ENCODE measurements around the gene SYP. TPM values are rescaled to one million over a fixed set of nuclear protein-coding genes. Genes with fewer than 3 reads are reported as not detected.

Gene SYP
- total RNA-seq = 1.4 and 2.5 TPM in 2 replicates
- polyA plus RNA-seq = 2.1 and 2.9 TPM in 2 replicates

GRCh38 chrX:49199906-49200771, at the start of gene SYP:
Gene SYP (minus strand): TSS chrX:49200193. CDS start chrX:49200186, 7 bp downstream.
- Histone ChIP-seq H3K36me3 (replicated peaks; ENCODE audit: insufficient read depth, low read depth) (no peaks in the 10 kb centered on the region), H3K4me2 (peak within 1 kb of the TSS; percentile 76), H3K9me2 (replicated peaks; ENCODE audit: insufficient read depth) (no peaks in the 10 kb centered on the region), H3K4me1 (ENCODE audit: insufficient read depth) (no peaks in the 10 kb centered on the region), H3K27ac (peak within 1 kb of the TSS; percentile 68), H2AFZ (peak within 1 kb of the TSS; percentile 85), H4K20me1 (ENCODE audit: insufficient read depth, poor library complexity, severe bottlenecking) (no peaks in the 10 kb centered on the region), H3K4me3 (no peak within 1 kb of the TSS), H3K9me3 (ENCODE audit: low read depth) (no peaks in the 10 kb centered on the region), H3K27me3 (no peaks in the 10 kb centered on the region), H3K79me2 (no peaks in the 10 kb centered on the region)
- TF ChIP-seq CTCF (IDR thresholded peaks at IDR 0.05; ENCODE audit: poor library complexity) (no peak), EZH2phosphoT487 (IDR thresholded peaks at IDR 0.05; ENCODE audit: low read depth, severe bottlenecking, unreplicated experiment) (no peak), EZH2 (IDR thresholded peaks at IDR 0.05; ENCODE audit: borderline replicate concordance) (no peak)
- peak; percentile 93 for DNase-seq (ENCODE audit: low spot score)
- 49% methylated on average over 34 of the region's 61 CpGs for WGBS (ENCODE audit: low lambda C conversion rate, missing lambda C conversion rate)

- H3K4me1 ChIP-seq (ENCODE audit: insufficient read depth) = no peaks in the 10 kb centered on the region
- H3K9me2 ChIP-seq (replicated peaks; ENCODE audit: insufficient read depth) = no peaks in the 10 kb centered on the region
- no peaks in the 10 kb centered on the region for H4K20me1 ChIP-seq (ENCODE audit: insufficient read depth, poor library complexity, severe bottlenecking)
- no peaks in the 10 kb centered on the region for H3K36me3 ChIP-seq (replicated peaks; ENCODE audit: insufficient read depth, low read depth)
- H3K27me3 ChIP-seq = no peaks in the 10 kb centered on the region
- no peaks in the 10 kb centered on the region for H3K9me3 ChIP-seq (ENCODE audit: low read depth)
- WGBS (ENCODE audit: low lambda C conversion rate, missing lambda C conversion rate) = 91% methylated on average over 9 of the region's 9 CpGs
- TF ChIP-seq CTCF (IDR thresholded peaks at IDR 0.05; ENCODE audit: poor library complexity) (no peak), EZH2 (IDR thresholded peaks at IDR 0.05; ENCODE audit: borderline replicate concordance) (no peak), EZH2phosphoT487 (IDR thresholded peaks at IDR 0.05; ENCODE audit: low read depth, severe bottlenecking, unreplicated experiment) (no peak)
- no peak overlapping the region for H3K4me3 ChIP-seq
- no peak overlapping the region for H3K4me2 ChIP-seq
- H3K27ac ChIP-seq = no peak overlapping the region
- H3K79me2 ChIP-seq = no peaks in the 10 kb centered on the region
- DNase-seq (ENCODE audit: low spot score) = no peak
- H2AFZ ChIP-seq = no peak overlapping the region
Observed at GRCh38 chrX:49249616-49250015, 49.6 kb upstream of the SYP start.

DNA sequence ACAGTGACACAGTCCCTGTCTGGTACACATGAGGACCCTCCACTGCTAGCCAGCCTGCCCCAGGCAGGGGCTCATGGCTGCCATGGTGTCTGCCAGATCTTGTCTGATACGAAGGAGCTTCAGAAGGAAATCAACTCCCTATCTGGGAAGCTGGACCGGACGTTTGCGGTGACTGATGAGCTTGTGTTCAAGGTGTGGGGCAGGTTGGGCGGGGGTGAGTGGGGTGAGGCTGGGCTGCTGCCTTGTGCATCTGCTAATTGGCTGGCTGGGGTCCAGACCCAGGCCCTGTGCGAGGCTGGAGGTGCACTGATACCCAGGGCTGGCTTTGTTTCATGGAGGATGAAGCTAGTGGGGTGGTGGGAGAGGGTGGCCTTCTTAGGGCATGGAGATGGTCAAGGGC, 49.1 kb upstream of the SYP start:
- no peaks in the 10 kb centered on the region for H4K20me1 ChIP-seq (ENCODE audit: insufficient read depth, poor library complexity, severe bottlenecking)
- no peaks in the 10 kb centered on the region for H3K9me3 ChIP-seq (ENCODE audit: low read depth)
- no peaks in the 10 kb centered on the region for H3K9me2 ChIP-seq (replicated peaks; ENCODE audit: insufficient read depth)
- no peak overlapping the region for H2AFZ ChIP-seq
- no peak overlapping the region for H3K4me2 ChIP-seq
- no peaks in the 10 kb centered on the region for H3K4me1 ChIP-seq (ENCODE audit: insufficient read depth)
- H3K79me2 ChIP-seq = no peaks in the 10 kb centered on the region
- no peaks in the 10 kb centered on the region for H3K36me3 ChIP-seq (replicated peaks; ENCODE audit: insufficient read depth, low read depth)
- no peak overlapping the region for H3K27ac ChIP-seq
- TF ChIP-seq CTCF (IDR thresholded peaks at IDR 0.05; ENCODE audit: poor library complexity) (no peak), EZH2 (IDR thresholded peaks at IDR 0.05; ENCODE audit: borderline replicate concordance) (no peak), EZH2phosphoT487 (IDR thresholded peaks at IDR 0.05; ENCODE audit: low read depth, severe bottlenecking, unreplicated experiment) (no peak)
- DNase-seq (ENCODE audit: low spot score) = no peak
- no peaks in the 10 kb centered on the region for H3K27me3 ChIP-seq
- 91% methylated on average over 5 of the region's 6 CpGs for WGBS (ENCODE audit: low lambda C conversion rate, missing lambda C conversion rate)
- no peak overlapping the region for H3K4me3 ChIP-seq

All from hepatocyte (in vitro differentiated cells).